ENCODE data around the gene THAP9.
"Not testable (repeated sequence)": the region's sequence is repeated elsewhere in the genome, so short reads cannot be mapped to it uniquely, and the experiment has no call there.

THAP9 gene

GRCh38 chr4:82906469-82906868, 5.9 kb downstream of the THAP9 start:
- no peak overlapping the region for H3K27ac ChIP-seq

GRCh38 chr4:82909326-82909725, 8.8 kb downstream of the THAP9 start:
- no peak for TF ChIP-seq CTCF (IDR thresholded peaks at IDR 0.05)
- no peak for TF ChIP-seq ZFX (IDR thresholded peaks at IDR 0.05; ENCODE audit: borderline replicate concordance)
- no peak overlapping the region for H3K27ac ChIP-seq

More at GRCh38 chr4:82906469-82906868, 5.9 kb downstream of the THAP9 start:
- TF ChIP-seq ZFX (IDR thresholded peaks at IDR 0.05; ENCODE audit: borderline replicate concordance) (no peak), CTCF (IDR thresholded peaks at IDR 0.05) (no peak)

- H3K27ac ChIP-seq: no peak overlapping the region
- TF ChIP-seq ZFX (IDR thresholded peaks at IDR 0.05; ENCODE audit: borderline replicate concordance) (no peak), CTCF (IDR thresholded peaks at IDR 0.05) (no peak)
Observed at GRCh38 chr4:82913305-82913704, 12.8 kb downstream of the THAP9 start.

GRCh38 chr4:82913968-82914367, 13.4 kb downstream of the THAP9 start:
- H3K27ac ChIP-seq: not testable (repeated sequence)

GRCh38 chr4:82918091-82918490, 17.6 kb downstream of the THAP9 start:
- no peak overlapping the region for H3K27ac ChIP-seq
- TF ChIP-seq CTCF (IDR thresholded peaks at IDR 0.05): no peak
- TF ChIP-seq ZFX (IDR thresholded peaks at IDR 0.05; ENCODE audit: borderline replicate concordance): no peak

GRCh38 chr4:82919386-82919785, 18.9 kb downstream of the THAP9 start:
- no peak overlapping the region for H3K27ac ChIP-seq
- no peak for TF ChIP-seq CTCF (IDR thresholded peaks at IDR 0.05)
- TF ChIP-seq ZFX (IDR thresholded peaks at IDR 0.05; ENCODE audit: borderline replicate concordance): no peak

GRCh38 chr4:82921795-82922194, 21.3 kb downstream of the THAP9 start:
- TF ChIP-seq CTCF (IDR thresholded peaks at IDR 0.05) (no peak), ZFX (IDR thresholded peaks at IDR 0.05; ENCODE audit: borderline replicate concordance) (no peak)

More at GRCh38 chr4:82921795-82922194, 21.3 kb downstream of the THAP9 start:
- H3K27ac ChIP-seq: no peak overlapping the region
